NB4 (cell line): ENCODE results near the gene VGLL4.

ENCODE experiments used
- MYC ChIP-seq: IDR thresholded peaks from 2 replicates; pipeline ENCODE4 v1.6.1; 2011; ENCODE audit warnings: low read depth, low read length
- POLR2A ChIP-seq: IDR thresholded peaks from 2 replicates; pipeline ENCODE4 v1.6.1; 2011; ENCODE audit warnings: mild to moderate bottlenecking; ENCODE audit not compliant: insufficient read length; ENCODE audit errors: extremely low read depth

DNA sequence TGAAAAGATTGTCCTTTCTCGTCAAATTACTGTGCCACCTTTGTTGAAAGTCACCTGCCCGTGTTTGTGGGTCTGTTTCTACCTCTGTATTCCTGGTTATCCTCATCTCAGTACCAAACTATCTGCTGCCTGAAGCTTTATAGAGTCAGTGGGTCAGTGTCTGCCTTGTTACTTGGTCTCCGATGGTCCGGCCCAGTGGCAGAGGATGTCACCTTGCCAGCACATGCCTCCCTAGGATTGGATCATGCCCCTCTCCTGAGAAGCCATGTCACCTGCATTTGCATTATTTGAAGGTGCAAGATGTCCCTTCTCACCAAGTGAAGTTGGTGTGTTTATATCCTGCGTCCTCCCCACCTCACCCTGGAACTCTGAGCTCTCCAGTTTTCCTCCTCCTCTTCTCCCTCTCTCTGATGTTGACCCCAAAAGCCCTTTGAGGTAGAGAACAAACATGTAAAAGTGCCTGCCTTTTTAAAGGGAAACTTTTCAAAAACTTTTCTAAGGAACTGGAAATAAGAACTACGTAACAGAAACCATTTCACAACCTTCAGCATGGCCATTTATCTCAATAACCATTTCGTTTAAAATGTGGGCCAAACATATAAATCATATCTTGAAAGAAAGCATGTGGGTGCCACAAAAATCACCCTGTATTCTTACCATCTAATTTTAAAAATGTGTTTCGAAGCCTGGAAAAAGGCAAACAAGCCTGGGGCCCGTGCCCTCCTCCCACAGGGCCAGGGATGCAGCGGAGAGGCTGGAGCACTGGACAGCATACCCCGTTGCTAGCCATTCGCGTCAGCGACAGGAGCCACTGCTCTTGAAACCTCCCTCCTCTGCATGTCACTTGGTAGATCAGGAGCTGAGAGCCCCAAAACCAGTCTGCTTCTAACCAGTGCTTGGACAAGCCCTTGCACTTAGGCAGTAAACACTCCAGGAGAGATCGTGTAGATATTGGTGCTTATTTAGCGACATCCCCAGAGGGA lies 102.1 kb downstream of the VGLL4 start:
- TF ChIP-seq MYC, result no peak
- no peak for TF ChIP-seq POLR2A
